ENCODE measurements around the gene CNTN3.

GRCh38 chr3:74633021-74633420 lies 18.6 kb upstream of the CNTN3 start:
- TF ChIP-seq, protein P1, sequence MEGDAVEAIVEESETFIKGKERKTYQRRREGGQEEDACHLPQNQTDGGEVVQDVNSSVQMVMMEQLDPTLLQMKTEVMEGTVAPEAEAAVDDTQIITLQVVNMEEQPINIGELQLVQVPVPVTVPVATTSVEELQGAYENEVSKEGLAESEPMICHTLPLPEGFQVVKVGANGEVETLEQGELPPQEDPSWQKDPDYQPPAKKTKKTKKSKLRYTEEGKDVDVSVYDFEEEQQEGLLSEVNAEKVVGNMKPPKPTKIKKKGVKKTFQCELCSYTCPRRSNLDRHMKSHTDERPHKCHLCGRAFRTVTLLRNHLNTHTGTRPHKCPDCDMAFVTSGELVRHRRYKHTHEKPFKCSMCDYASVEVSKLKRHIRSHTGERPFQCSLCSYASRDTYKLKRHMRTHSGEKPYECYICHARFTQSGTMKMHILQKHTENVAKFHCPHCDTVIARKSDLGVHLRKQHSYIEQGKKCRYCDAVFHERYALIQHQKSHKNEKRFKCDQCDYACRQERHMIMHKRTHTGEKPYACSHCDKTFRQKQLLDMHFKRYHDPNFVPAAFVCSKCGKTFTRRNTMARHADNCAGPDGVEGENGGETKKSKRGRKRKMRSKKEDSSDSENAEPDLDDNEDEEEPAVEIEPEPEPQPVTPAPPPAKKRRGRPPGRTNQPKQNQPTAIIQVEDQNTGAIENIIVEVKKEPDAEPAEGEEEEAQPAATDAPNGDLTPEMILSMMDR (IDR thresholded peaks at IDR 0.05) = no peak
- TF ChIP-seq POLR2A (IDR thresholded peaks at IDR 0.05) = no peak

Measured in body of pancreas (tissue), 4 donors.